SK-N-SH (cell line): Measurements from ENCODE around the gene TPP1. TPM values are rescaled to one million over a fixed set of nuclear protein-coding genes. Genes with fewer than 3 reads are reported as not detected.
A peak's percentile ranks its signal among the peaks of the same experiment; 100 is the strongest.

Experiments used
- CTCF ChIA-PET: fragments of 300-600, 350-600 bp; formaldehyde crosslinking; extraction: SDS; loops from one replicate; lab custom pipeline; 2021; lab: Yijun Ruan, JAX
- POLR2A ChIA-PET: fragments of 350-600 bp; sonication (Branson Sonifier 250); formaldehyde crosslinking; extraction: SDS; loops from one replicate; lab custom pipeline; 2020; ENCODE audit warnings: antibody characterized with exemption, inconsistent platforms; lab: Yijun Ruan, JAX
- DNase-seq: peaks from one replicate; pipeline ENCODE4 v3.0.0; 2012
- H2AFZ ChIP-seq: fragments of 200-600 bp; sonication (generic); 2 replicates; pipeline ENCODE4 v1.8.1; 2016; ENCODE audit warnings: antibody characterized with exemption, mild to moderate bottlenecking, low read depth
- H3F3A ChIP-seq: fragments of 200-600 bp; sonication (generic); replicated peaks from 2 replicates; pipeline ENCODE3; 2016; ENCODE audit warnings: antibody characterized with exemption, mild to moderate bottlenecking; ENCODE audit not compliant: insufficient read depth
- H3K27ac ChIP-seq, 2 experiments: fragments of 200-500 bp in 1 of 2; fragments of 200-600 bp in 1 of 2; sonication (Bioruptor generic) in 1 of 2; sonication (generic), shearing (Covaris generic) in 1 of 2; 2 replicates each; pipeline versions ENCODE4 v1.5.1 to v1.6.1; 2014 to 2016; ENCODE audit warnings: low read depth in 2 of 2, inconsistent platforms in 1 of 2, low read length in 1 of 2, mild to moderate bottlenecking in 1 of 2, mixed read lengths in 1 of 2
- H3K27me3 ChIP-seq: fragments of 200-600 bp; sonication (generic), shearing (Covaris generic); 2 replicates; pipeline ENCODE4 v1.6.1; 2016; ENCODE audit warnings: mixed run types; ENCODE audit not compliant: insufficient read depth
- H3K36me3 ChIP-seq, 2 experiments: fragments of 200-500 bp in 1 of 2; fragments of 200-600 bp in 1 of 2; sonication (Bioruptor generic) in 1 of 2; sonication (generic) in 1 of 2; replicated peaks in 1 of 2; 2 replicates each; pipeline versions ENCODE3 to v1.5.1; 2014 to 2016; ENCODE audit warnings: low read length in 1 of 2, mild to moderate bottlenecking in 1 of 2; ENCODE audit not compliant: insufficient read depth in 2 of 2, control insufficient read depth in 1 of 2
- H3K4me1 ChIP-seq, 2 experiments: fragments of 200-500 bp in 1 of 2; fragments of 200-600 bp in 1 of 2; sonication (Bioruptor generic) in 1 of 2; sonication (generic), shearing (Covaris generic) in 1 of 2; 2 replicates each; pipeline versions ENCODE4 v1.5.1 to v1.6.1; 2014 to 2016; ENCODE audit warnings: low read depth in 1 of 2, low read length in 1 of 2, mixed run types in 1 of 2; ENCODE audit not compliant: insufficient read depth in 2 of 2, control insufficient read depth in 1 of 2
- H3K4me2 ChIP-seq: fragments of 200-600 bp; sonication (generic), shearing (Covaris generic); 2 replicates; pipeline ENCODE4 v1.6.1; 2017; ENCODE audit warnings: mixed run types
- H3K4me3 ChIP-seq, 2 experiments: fragments of 200-500 bp in 1 of 2; fragments of 200-600 bp in 1 of 2; sonication (Bioruptor generic) in 1 of 2; sonication (generic), shearing (Covaris generic) in 1 of 2; 2 replicates each; pipeline versions ENCODE4 v1.5.1 to v1.8.1; 2014 to 2016; ENCODE audit warnings: low read depth in 2 of 2, inconsistent platforms in 1 of 2, low read length in 1 of 2, mild to moderate bottlenecking in 1 of 2, mixed read lengths in 1 of 2, moderate library complexity in 1 of 2
- H3K79me2 ChIP-seq: fragments of 200-600 bp; sonication (generic); 2 replicates; pipeline ENCODE4 v1.8.1; 2017; ENCODE audit warnings: mild to moderate bottlenecking; ENCODE audit not compliant: insufficient read depth
- H3K9ac ChIP-seq: fragments of 200-600 bp; sonication (generic); 2 replicates; pipeline ENCODE4 v1.6.1; 2017; ENCODE audit warnings: mixed run types
- H3K9me2 ChIP-seq: fragments of 200-600 bp; sonication (generic); 2 replicates; pipeline ENCODE4 v1.6.1; 2017; ENCODE audit warnings: mixed run types
- H3K9me3 ChIP-seq: fragments of 200-600 bp; sonication (generic); 2 replicates; pipeline ENCODE4 v1.6.1; 2017; ENCODE audit warnings: mixed run types, mild to moderate bottlenecking, moderate library complexity
- H4K20me1 ChIP-seq: fragments of 200-600 bp; sonication (generic); 2 replicates; pipeline ENCODE4 v1.6.1; 2017; ENCODE audit warnings: mild to moderate bottlenecking, mixed run types; ENCODE audit not compliant: insufficient read depth
- FOXJ3 ChIP-seq: sonication (generic); formaldehyde crosslinking; IDR thresholded peaks from 2 replicates; pipeline ENCODE4 v1.5.1; 2020; ENCODE audit warnings: mild to moderate bottlenecking, missing genetic modification reagents
- FOXM1 ChIP-seq: IDR thresholded peaks from 2 replicates; pipeline ENCODE4 v1.4.0; 2012; ENCODE audit warnings: low read depth, mild to moderate bottlenecking
- MXI1 ChIP-seq: IDR thresholded peaks from 2 replicates; pipeline ENCODE4 v1.6.1; 2012; ENCODE audit warnings: mild to moderate bottlenecking, low read depth, low read length, improper control_type of control experiment
- POLR2AphosphoS5 ChIP-seq: IDR thresholded peaks from 2 replicates; pipeline ENCODE4 v1.6.1; 2012; ENCODE audit warnings: low read depth, low read length
- RCOR1 ChIP-seq: fragments of 150-350 bp; IDR thresholded peaks from 2 replicates; pipeline ENCODE4 v1.6.1; 2017; ENCODE audit warnings: antibody characterized with exemption, low read length
- REST ChIP-seq: IDR thresholded peaks from 2 replicates; pipeline ENCODE4 v1.6.1; 2012; ENCODE audit warnings: mild to moderate bottlenecking, low read depth, low read length, moderate library complexity
- RFX5 ChIP-seq: IDR thresholded peaks from 2 replicates; pipeline ENCODE4 v1.6.1; 2012; ENCODE audit warnings: mild to moderate bottlenecking, improper control_type of control experiment, low read length
- SMC3 ChIP-seq: IDR thresholded peaks from 2 replicates; pipeline ENCODE4 v1.6.1; 2012; ENCODE audit warnings: low read depth, low read length, improper control_type of control experiment
- TAF1 ChIP-seq: IDR thresholded peaks from 2 replicates; pipeline ENCODE4 v1.6.1; 2012; ENCODE audit warnings: low read depth, mild to moderate bottlenecking, low read length, moderate library complexity, borderline replicate concordance
- USF2 ChIP-seq: fragments of 150-350 bp; IDR thresholded peaks from 2 replicates; pipeline ENCODE4 v1.6.1; 2017; ENCODE audit warnings: antibody characterized with exemption, low read length, low read depth, borderline replicate concordance
- WGBS: methylation state at CpG from one replicate; pipeline ENCODE4 v1.1.6; 2017; ENCODE audit warnings: low lambda C conversion rate; 5-methylcytosine and 5-hydroxymethylcytosine counted together
- polyA plus RNA-seq, 3 experiments: library from polyadenylated mRNA; depleted of rRNA; stranded (reverse); fragments of >200 nt; gene quantifications; 2 replicates each; pipeline ENCODE4 v1.2.3, GENCODE V29; 2012

TPP1 gene
- polyA plus RNA-seq, 1 of the 3 experiments (the other 2 are of a cell fraction): 105 TPM

DNA sequence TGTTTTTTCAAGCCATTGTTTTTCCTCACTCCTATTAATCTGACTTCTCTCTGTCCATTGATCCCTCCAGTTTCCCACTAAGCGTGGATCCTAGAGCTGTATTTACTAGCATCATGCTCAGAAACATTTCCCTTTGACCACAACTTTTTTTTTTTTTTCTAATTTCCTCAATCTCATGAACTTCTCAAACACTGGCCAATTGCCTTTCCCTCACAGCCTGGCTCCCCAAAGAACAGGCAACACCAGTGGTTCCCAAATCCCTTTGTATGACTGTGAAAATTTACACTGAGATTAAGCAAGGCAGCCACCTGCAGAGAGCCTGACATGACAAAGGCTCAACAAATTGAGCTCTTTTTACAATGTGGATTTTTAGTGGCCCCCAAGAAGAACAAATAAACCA lies 1.4 kb upstream of the TPP1 start (continued):
- no peak for TF ChIP-seq MXI1
- TF ChIP-seq FOXM1: no peak

DNA sequence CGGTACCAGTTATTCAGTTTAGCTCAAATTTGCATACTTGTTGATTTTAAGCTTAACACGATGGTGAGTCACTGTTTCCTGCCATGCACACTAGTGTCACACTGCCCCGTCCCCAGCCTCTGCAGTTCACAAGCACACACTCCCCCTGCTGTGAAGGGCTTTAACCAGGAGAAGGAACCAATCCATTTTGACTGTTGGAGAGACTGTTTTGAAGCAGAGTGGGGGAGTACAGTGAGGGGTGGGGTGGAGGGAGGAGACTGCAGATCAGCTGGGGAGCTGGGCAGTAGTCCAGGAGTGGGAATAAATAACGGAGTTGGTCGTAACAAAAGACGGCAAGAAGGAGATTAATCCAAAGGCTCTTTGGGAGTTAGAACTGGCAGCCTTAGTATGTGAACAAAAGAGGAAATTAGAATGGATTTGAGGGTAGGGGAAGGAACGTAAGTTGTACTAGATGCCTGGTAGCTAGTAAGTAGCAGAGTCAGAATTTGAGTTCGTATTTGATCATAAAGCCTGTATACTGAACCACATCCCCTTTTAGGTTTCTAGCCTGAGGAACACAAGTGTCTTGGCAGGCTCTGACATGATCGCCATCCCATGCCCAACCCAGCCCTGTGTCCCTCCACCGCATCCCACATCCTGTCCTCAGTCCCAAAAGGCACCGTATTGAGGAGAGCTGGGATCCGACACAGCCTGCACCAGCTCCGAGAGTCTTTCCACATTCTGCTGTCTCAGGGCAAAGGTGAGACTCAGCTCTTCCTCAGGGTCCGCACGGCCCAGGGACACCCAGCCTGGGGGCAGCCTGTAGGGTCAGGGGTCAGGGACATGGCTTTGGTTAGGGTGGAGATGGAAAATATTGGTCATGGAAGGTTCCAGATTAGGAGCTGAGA lies 862 bp downstream of the TPP1 start:
- Histone ChIP-seq H3K79me2 (peaks cover 15% of the 10 kb centered on the region; the same call in 1 of the 2 replicates), H3K36me3 (peaks cover 0 to 23% of the 10 kb centered on the region in 2 experiments), H3K4me1 (peaks cover 7 to 9% of the 10 kb centered on the region in 2 experiments; a peak in 3 of 4 replicates), H2AFZ (peak overlapping the region; percentile 94), H3F3A (peaks cover 13% of the 10 kb centered on the region), H3K4me3 (peak overlapping the region; percentile 68 to 90), H3K9me2 (no peaks in the 10 kb centered on the region), H3K27me3 (no peaks in the 10 kb centered on the region), H3K9me3 (no peaks in the 10 kb centered on the region), H3K4me2 (peak overlapping the region; percentile 97), H4K20me1 (no peaks in the 10 kb centered on the region), H3K9ac (peak overlapping the region; percentile 62), H3K27ac (peak overlapping the region in 1 of 2 experiments; percentile 49; a peak in 1 of 4 replicates)
- WGBS: 34% methylated on average over 13 of the region's 15 CpGs
- ChIA-PET CTCF (interaction anchor here (0.6 to 1.9 kb wide), 9 partner anchors 10 to 239 kb away, joined by 3 to 5 read pairs (median 4); no protein-coding TSS in a partner anchor), POLR2A (interaction anchor here (0.6 to 4.5 kb wide), 6 partner anchors 10 to 79 kb away, joined by 3 to 29 read pairs (median 6); partner anchors contain the start of genes ILK and MRPL17)
- no peak for DNase-seq
- TF ChIP-seq RFX5 (0 out of 2 replicates have a peak, but pooled peaks have one; percentile 6), RCOR1 (no peak), FOXJ3 (CRISPR knock-in tag) (no peak)

- Histone ChIP-seq H3K9me3 (no peaks in the 10 kb centered on the region), H4K20me1 (no peaks in the 10 kb centered on the region), H3F3A (peaks cover 23% of the 10 kb centered on the region), H3K27me3 (no peaks in the 10 kb centered on the region), H2AFZ (no peak overlapping the region), H3K9ac (no peak overlapping the region), H3K4me1 (peaks cover 7 to 18% of the 10 kb centered on the region in 2 experiments; a peak in 3 of 4 replicates), H3K4me2 (peak overlapping the region; percentile 97), H3K27ac (no peak overlapping the region), H3K79me2 (peaks cover 15% of the 10 kb centered on the region; the same call in 1 of the 2 replicates), H3K4me3 (no peak overlapping the region), H3K9me2 (no peaks in the 10 kb centered on the region), H3K36me3 (peaks cover 0 to 23% of the 10 kb centered on the region in 2 experiments)
- WGBS: 83% methylated on average over 4 of the region's 5 CpGs
- ChIA-PET POLR2A (no interaction called here), CTCF (interaction anchor here (0.9 kb wide), 1 partner anchor 86 kb away, joined by 4 read pairs; no protein-coding TSS in a partner anchor)
- TF ChIP-seq USF2 (no peak), FOXJ3 (CRISPR knock-in tag) (no peak), POLR2AphosphoS5 (no peak), TAF1 (no peak), SMC3 (no peak), RFX5 (no peak), RCOR1 (no peak), REST (no peak)
- DNase-seq: no peak
Measured at GRCh38 chr11:6617315-6617781, 1.9 kb downstream of the TPP1 start.
